ENCODE results near the gene MYLK.

- TF ChIP-seq CTCF (IDR thresholded peaks at IDR 0.05; ENCODE audit: low read length) (no peak), EZH2 (IDR thresholded peaks at IDR 0.05; ENCODE audit: borderline replicate concordance, low read length) (no peak)
These were observed 105.0 kb downstream of the MYLK start for GRCh38 chr3:123778991-123779622.

Data from OCI-LY1 (cell line).